Transverse colon (tissue), 4 donors: ENCODE results near the gene CXCL12. TPM values are rescaled to one million over a fixed set of nuclear protein-coding genes. Genes with fewer than 3 reads are reported as not detected.

Source experiments
- DNase-seq: peaks from one replicate; pipeline ENCODE4 v3.0.0-alpha.2; 2019
- H3K27ac ChIP-seq, 4 donors: fragments of 200-600 bp; sonication (generic); 2 replicates each; pipeline ENCODE4 v1.5.1; 2016 to 2018; ENCODE audit warnings: inconsistent platforms in 4 of 4
- H3K27me3 ChIP-seq: fragments of 200-600 bp; sonication (generic); 2 replicates; pipeline ENCODE4 v1.5.1; 2017; ENCODE audit warnings: inconsistent platforms
- H3K36me3 ChIP-seq, 4 donors: fragments of 200-600 bp; sonication (generic); 2 replicates each; pipeline ENCODE4 v1.5.1; 2017 to 2019; ENCODE audit warnings: inconsistent platforms in 4 of 4
- H3K4me1 ChIP-seq, 4 donors: fragments of 200-600 bp; sonication (generic); 2 replicates each; pipeline ENCODE4 v1.5.1; 2017 to 2020; ENCODE audit warnings: inconsistent platforms in 4 of 4
- H3K4me3 ChIP-seq, 4 donors: fragments of 200-600 bp; sonication (generic); 1 replicate in 1 of 4; 2 replicates in 3 of 4; pipeline versions ENCODE4 v1.5.1 to v1.6.1; 2017 to 2019; ENCODE audit warnings: inconsistent platforms in 4 of 4
- H3K9me3 ChIP-seq, 2 donors: fragments of 200-600 bp; sonication (generic); 2 replicates each; pipeline ENCODE4 v1.5.1; 2017 to 2019; ENCODE audit warnings: inconsistent platforms in 2 of 2
- CTCF ChIP-seq, 5 experiments: fragments of 200-600 bp in 3 of 5; fragments of 450-650 bp in 2 of 5; sonication (generic) in 3 of 5; IDR thresholded peaks; 1 replicate in 2 of 5; 2 replicates in 3 of 5; pipeline ENCODE4 v1.5.1; 2016 to 2017; ENCODE audit warnings: antibody characterized with exemption in 5 of 5, inconsistent platforms in 3 of 5, mild to moderate bottlenecking in 2 of 5, moderate library complexity in 1 of 5
- EP300 ChIP-seq: sonication (generic); formaldehyde crosslinking; IDR thresholded peaks from one replicate; pipeline ENCODE4 v1.6.1; 2017; ENCODE audit warnings: antibody characterized with exemption, low read depth
- POLR2A ChIP-seq: fragments of 450-650 bp; IDR thresholded peaks from one replicate; pipeline ENCODE4 v1.6.1; 2016; ENCODE audit warnings: antibody characterized with exemption, mild to moderate bottlenecking, moderate library complexity
- POLR2AphosphoS5 ChIP-seq, 3 donors: sonication (generic); formaldehyde crosslinking; IDR thresholded peaks; one replicate each; pipeline ENCODE4 v1.6.1; 2016; ENCODE audit warnings: antibody characterized with exemption in 3 of 3
- WGBS, 2 donors: methylation state at CpG; one replicate each; pipeline ENCODE4 v1.1.5; 2018; ENCODE audit warnings: low coverage in 1 of 2; 5-methylcytosine and 5-hydroxymethylcytosine counted together
- in situ Hi-C, 4 donors: fragments of 200-750 bp; cut with MboI; loops; one replicate each; pipeline versions ENCODE4 v1.15.0 to v1.15.1; 2017; ENCODE audit warnings: low sequenced_read_pairs in 3 of 4, low pct_ligation_motif_present in 1 of 4, low pct_unique_long_range_greater_than_20kb in 1 of 4
- intact Hi-C: fragments of 100-400 bp; cut with DNase I; formaldehyde crosslinking; loops from one replicate; pipeline ENCODE4 v1.15.1; 2023; ENCODE audit warnings: low total_unique reads
- total RNA-seq, 4 donors: library from RNA; depleted of rRNA; stranded (reverse); fragments of >200 nt; gene quantifications; one replicate each; pipeline ENCODE4 v1.1.0, GENCODE V29; 2016

CXCL12 gene
- total RNA-seq, 4 donors from 2014 or later = 6.8 to 19.5 (median 17.9) TPM

- no peaks in the 10 kb centered on the region for H3K9me3 ChIP-seq
- H3K27ac ChIP-seq = no peak overlapping the region
- no peak overlapping the region for H3K4me3 ChIP-seq
- no peak for TF ChIP-seq POLR2AphosphoS5 (IDR thresholded peaks at IDR 0.05)
- no peak for TF ChIP-seq CTCF (IDR thresholded peaks at IDR 0.05)
- no peak for TF ChIP-seq EP300
- TF ChIP-seq POLR2A = no peak
- no peaks in the 10 kb centered on the region for H3K36me3 ChIP-seq
- H3K27me3 ChIP-seq = no peaks in the 10 kb centered on the region
- peaks cover 3 to 12% (median 7%) of the 10 kb centered on the region in 4 donors for H3K4me1 ChIP-seq
- intact Hi-C loops (no loop called here), in situ Hi-C loops (no loop called here)
- no peak for DNase-seq
These were observed 54.5 kb downstream of the CXCL12 start for GRCh38 chr10:44330431-44330830.

GRCh38 chr10:44327461-44327860 lies 57.4 kb downstream of the CXCL12 start:
- Histone ChIP-seq H3K9me3 (no peaks in the 10 kb centered on the region), H3K27me3 (no peaks in the 10 kb centered on the region), H3K4me3 (no peak overlapping the region), H3K36me3 (no peaks in the 10 kb centered on the region), H3K4me1 (peaks cover 4 to 24% (median 14%) of the 10 kb centered on the region in 4 donors), H3K27ac (no peak overlapping the region)
- WGBS, 2 donors = 100% methylated on average over 2 of the region's 2 CpGs; no CpG with 5 or more reads in 1 of the 2 donors
- no peak for DNase-seq
- TF ChIP-seq POLR2A (no peak), CTCF (IDR thresholded peaks at IDR 0.05) (no peak), EP300 (no peak), POLR2AphosphoS5 (IDR thresholded peaks at IDR 0.05) (no peak)
- in situ Hi-C loops = no loop called here
- intact Hi-C loops = loop anchor here (10.0 kb wide), 1 partner anchor 57 kb away; the partner anchor contains the start of gene CXCL12
